ENCODE measurements around the gene MAGI1. TPM values are rescaled to one million over a fixed set of nuclear protein-coding genes. Genes with fewer than 3 reads are reported as not detected.

The MAGI1 gene
- total RNA-seq, 2 donors from 2014 or later = 0.39 TPM; not detected in 1

GRCh38 chr3:65971293-65972252 is 67.1 kb downstream of the MAGI1 start:
- ATAC-seq = no peak
- no peak for DNase-seq (ENCODE audit: low spot score in 2 of 2)
- Mint-ChIP-seq H3K9me3 (peaks cover 0 to 5% of the 10 kb centered on the region in 2 donors), H3K27ac (no peak overlapping the region), H3K36me3 (no peaks in the 10 kb centered on the region)

GRCh38 chr3:65968996-65969395 is 69.7 kb downstream of the MAGI1 start:
- DNase-seq (ENCODE audit: low spot score in 2 of 2) = no peak
- Mint-ChIP-seq H3K9me3 (peaks cover 4% of the 10 kb centered on the region in 2 donors), H3K36me3 (no peaks in the 10 kb centered on the region), H3K27ac (no peak overlapping the region)
- ATAC-seq = no peak

DNA sequence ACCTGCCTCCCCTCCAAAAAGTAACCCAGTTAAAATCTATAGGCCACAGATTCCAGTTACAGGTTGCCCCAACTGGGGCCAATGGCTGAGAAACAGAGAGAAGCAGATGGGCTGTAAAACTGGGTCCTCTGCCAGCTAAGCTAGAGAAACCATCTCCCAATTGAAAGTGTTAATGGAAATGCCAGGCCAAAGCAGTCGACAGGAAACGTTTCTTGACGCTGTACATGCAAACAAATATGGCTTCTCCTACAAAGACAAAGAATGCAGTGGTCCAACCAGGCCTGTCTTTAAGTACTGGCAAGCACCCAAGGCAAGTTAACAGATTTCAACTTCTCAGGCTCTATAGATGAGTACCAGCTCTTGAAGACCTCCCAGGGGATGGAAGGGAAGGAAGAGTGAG is 71.3 kb downstream of the MAGI1 start:
- Mint-ChIP-seq H3K27ac (no peak overlapping the region), H3K36me3 (peaks cover 0 to 2% of the 10 kb centered on the region in 2 donors), H3K9me3 (peaks cover 4% of the 10 kb centered on the region in 2 donors)
- DNase-seq (ENCODE audit: low spot score in 2 of 2) = no peak
- no peak for ATAC-seq

GRCh38 chr3:65964838-65965237 is 73.9 kb downstream of the MAGI1 start:
- DNase-seq (ENCODE audit: low spot score in 2 of 2) (no peak), ATAC-seq (no peak)
- peak overlapping the region; percentile 36 to 82 for H3K27ac Mint-ChIP-seq
- peaks cover 0 to 4% of the 10 kb centered on the region in 2 donors for H3K36me3 Mint-ChIP-seq
- H3K9me3 Mint-ChIP-seq = peaks cover 4% of the 10 kb centered on the region in 2 donors

DNA sequence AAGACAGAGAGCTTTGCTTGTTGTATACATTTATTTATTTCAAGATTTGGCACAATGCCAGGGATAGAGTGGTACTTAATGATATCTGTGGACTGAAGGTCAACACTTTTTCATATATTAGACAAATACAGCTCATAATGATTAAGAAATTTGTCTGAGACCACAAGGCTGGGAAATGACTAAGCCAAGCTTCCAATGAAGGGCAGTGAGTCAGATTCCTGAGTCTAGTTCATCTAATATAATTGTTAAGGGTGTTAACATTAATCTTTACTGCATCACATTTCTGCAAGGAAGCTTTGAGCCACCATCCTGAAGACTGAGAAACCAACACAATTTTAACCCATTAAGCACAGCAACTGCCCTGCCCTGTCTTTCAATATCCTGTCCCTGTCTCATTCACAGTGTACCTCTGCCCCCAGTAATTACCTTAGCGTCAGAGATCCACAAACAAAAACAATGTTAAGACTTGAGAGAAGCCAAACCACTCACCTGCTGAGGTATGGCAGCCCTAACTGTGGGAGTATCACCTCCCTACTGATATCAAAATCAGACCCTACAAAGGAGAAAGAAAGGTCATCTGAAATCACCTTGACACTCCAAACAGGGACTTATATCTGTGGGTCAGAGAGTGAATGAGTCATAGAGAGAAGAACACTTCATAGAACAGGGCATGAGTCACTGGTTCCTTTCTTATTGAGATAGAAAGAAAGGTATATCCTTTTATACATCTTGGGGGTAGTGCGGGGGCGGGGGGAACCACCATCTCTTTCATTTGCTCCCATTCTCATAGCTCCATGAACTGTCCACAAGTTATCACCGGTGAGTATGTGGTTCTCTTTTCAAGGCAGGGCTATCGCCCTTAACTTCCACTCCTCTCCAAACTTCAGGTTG is 74.7 kb downstream of the MAGI1 start:
- peak in 1 of 2 donors; percentile 17 for DNase-seq (ENCODE audit: low spot score in 2 of 2)
- peaks cover 4 to 6% of the 10 kb centered on the region in 2 donors for H3K9me3 Mint-ChIP-seq
- peak; percentile 95 to 97 for ATAC-seq
- H3K36me3 Mint-ChIP-seq = peaks cover 0 to 4% of the 10 kb centered on the region in 2 donors
- H3K27ac Mint-ChIP-seq = peak overlapping the region; percentile 82 to 90

DNA sequence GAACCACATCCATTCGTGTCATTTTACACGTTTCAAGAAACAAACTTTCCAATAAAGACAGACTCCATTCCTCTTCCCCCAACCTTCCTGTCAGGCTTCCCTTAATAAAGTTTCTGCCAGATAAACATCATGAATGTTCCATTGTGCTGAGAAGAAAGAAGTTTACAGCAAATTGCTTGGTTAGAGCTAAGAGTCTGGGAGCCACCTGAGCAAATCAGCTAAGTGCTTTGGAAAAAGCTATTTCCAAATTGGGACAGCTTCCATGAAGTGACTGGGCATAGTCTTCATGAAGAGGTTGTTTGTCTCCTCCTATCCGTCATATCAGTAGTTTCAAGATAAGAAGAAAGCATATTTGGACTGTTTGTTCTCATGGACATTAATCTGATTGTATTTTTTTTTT is 77.0 kb downstream of the MAGI1 start:
- peaks cover 0 to 4% of the 10 kb centered on the region in 2 donors for H3K36me3 Mint-ChIP-seq
- peaks cover 4 to 7% of the 10 kb centered on the region in 2 donors for H3K9me3 Mint-ChIP-seq
- no peak overlapping the region for H3K27ac Mint-ChIP-seq
- ATAC-seq (no peak), DNase-seq (ENCODE audit: low spot score in 2 of 2) (no peak)

DNA sequence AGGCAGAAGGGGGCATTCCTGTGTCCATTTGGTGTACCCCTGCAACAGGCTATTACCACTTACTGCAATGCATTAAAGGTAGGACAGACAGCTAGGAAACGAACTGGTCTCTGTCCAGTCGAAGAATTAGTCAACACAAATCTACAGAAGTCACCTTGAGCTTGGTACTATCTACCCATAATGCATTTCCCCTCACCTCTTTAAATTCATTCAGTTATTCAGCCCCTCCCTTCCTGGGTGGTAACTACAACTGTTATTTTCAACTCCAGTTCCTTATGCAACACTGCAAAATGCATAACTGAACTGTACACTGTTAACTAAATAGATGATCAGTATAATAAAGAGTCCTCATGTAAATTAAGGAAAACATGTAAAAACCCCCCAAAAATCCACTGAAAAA is 77.6 kb downstream of the MAGI1 start:
- Mint-ChIP-seq H3K9me3 (peaks cover 4 to 7% of the 10 kb centered on the region in 2 donors), H3K36me3 (peaks cover 0 to 4% of the 10 kb centered on the region in 2 donors), H3K27ac (no peak overlapping the region)
- ATAC-seq = no peak
- DNase-seq (ENCODE audit: low spot score in 2 of 2) = no peak

- no peak for ATAC-seq
- DNase-seq (ENCODE audit: low spot score in 2 of 2) = no peak
- no peak overlapping the region for H3K27ac Mint-ChIP-seq
- peaks cover 0 to 4% of the 10 kb centered on the region in 2 donors for H3K36me3 Mint-ChIP-seq
- peaks cover under 1 to 7% of the 10 kb centered on the region in 2 donors for H3K9me3 Mint-ChIP-seq
Observed at GRCh38 chr3:65960087-65960486, 78.6 kb downstream of the MAGI1 start.

DNA sequence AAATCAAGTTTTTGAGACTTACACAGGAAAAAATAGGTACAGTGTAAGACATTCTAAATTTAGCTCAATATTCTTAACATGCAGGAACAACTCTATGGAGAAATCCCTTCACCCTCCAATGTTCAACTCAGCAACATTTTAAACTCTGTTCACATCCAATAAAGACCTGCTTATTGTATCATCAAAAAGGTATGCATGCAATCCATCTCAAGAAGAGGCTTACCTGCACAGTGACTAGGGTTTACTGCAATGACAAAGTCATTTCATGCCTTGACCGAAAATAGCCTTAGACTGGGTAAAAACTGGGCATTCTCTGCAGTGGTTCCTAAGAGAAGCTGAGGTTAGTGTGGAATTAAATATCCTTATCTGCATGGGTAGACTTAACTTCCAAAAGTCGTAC is 80.5 kb downstream of the MAGI1 start:
- ATAC-seq (no peak), DNase-seq (ENCODE audit: low spot score in 2 of 2) (no peak)
- no peak overlapping the region for H3K27ac Mint-ChIP-seq
- H3K9me3 Mint-ChIP-seq = peaks cover 0 to 4% of the 10 kb centered on the region in 2 donors
- H3K36me3 Mint-ChIP-seq = peaks cover 0 to 4% of the 10 kb centered on the region in 2 donors

DNA sequence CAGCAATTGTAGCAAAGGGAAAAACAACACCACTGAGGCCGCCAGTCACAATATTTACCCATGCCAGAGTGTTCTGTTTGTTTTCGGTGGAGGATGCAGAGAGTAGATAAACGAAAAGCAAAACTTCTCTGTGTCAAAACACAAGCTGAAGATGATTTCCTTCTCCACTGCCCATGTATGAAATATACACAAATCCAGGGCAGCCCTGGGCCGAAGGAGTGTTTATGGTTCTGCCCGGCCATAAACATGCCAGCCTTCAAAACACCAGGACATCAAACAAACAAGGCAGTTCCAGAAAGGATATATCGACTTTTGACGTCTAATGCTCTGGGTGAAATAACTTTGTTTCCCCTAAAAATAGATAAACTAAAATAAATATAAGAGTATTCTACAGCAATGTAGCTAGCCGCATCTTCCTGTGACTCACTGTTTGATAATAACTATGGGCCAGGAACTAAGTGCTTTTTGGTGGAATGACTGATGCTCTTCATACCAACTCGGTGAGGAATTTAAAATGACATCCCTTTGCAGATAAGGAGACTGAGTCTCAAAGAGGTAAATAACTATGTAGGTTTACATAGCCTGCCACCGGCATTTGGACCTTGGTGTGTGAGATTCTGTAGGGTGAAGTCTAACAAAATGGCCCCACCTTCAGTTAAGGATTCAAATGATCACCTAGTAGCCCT is 82.8 kb downstream of the MAGI1 start:
- no peaks in the 10 kb centered on the region for H3K36me3 Mint-ChIP-seq
- no peak overlapping the region for H3K27ac Mint-ChIP-seq
- ATAC-seq (no peak), DNase-seq (ENCODE audit: low spot score in 2 of 2) (no peak)
- H3K9me3 Mint-ChIP-seq = peaks cover 0 to 4% of the 10 kb centered on the region in 2 donors

- ATAC-seq = no peak
- no peak overlapping the region for H3K27ac Mint-ChIP-seq
- H3K9me3 Mint-ChIP-seq = peaks cover 0 to 5% of the 10 kb centered on the region in 2 donors
- DNase-seq (ENCODE audit: low spot score in 2 of 2) = no peak
- no peaks in the 10 kb centered on the region for H3K36me3 Mint-ChIP-seq
Observed at GRCh38 chr3:65953881-65954733, 84.6 kb downstream of the MAGI1 start.

DNA sequence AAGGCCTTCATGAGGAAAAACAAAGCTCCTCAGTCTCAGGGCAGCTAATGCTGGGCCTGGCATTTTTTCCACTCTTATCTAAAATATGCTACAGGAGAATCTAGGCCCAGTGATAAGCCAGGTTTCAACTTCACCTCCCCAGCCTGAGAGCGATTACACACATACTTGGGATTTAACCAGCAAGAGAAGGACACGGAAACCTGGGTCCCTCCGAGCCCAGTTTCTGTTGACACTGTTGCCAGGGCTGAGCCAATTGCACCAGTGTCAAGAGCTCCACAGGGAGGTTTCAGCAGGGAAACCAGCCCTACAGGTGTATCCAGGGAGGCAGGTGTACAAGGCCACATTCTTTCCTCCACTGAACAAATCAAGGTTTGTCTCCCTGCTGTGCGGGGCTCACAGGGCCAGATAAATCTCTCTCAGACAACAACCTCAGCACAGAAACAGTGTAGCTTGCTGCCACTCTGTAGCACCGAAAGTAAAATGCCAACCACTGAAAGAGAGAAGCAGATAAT is 85.4 kb downstream of the MAGI1 start:
- ATAC-seq = no peak
- H3K9me3 Mint-ChIP-seq = peaks cover 0 to 4% of the 10 kb centered on the region in 2 donors
- DNase-seq (ENCODE audit: low spot score in 2 of 2) = no peak
- H3K27ac Mint-ChIP-seq = no peak overlapping the region
- no peaks in the 10 kb centered on the region for H3K36me3 Mint-ChIP-seq

GRCh38 chr3:65952842-65953241 is 85.9 kb downstream of the MAGI1 start:
- DNase-seq (ENCODE audit: low spot score in 2 of 2) (no peak), ATAC-seq (no peak)
- Mint-ChIP-seq H3K36me3 (no peaks in the 10 kb centered on the region), H3K27ac (no peak overlapping the region), H3K9me3 (peaks cover 0 to 4% of the 10 kb centered on the region in 2 donors)

DNA sequence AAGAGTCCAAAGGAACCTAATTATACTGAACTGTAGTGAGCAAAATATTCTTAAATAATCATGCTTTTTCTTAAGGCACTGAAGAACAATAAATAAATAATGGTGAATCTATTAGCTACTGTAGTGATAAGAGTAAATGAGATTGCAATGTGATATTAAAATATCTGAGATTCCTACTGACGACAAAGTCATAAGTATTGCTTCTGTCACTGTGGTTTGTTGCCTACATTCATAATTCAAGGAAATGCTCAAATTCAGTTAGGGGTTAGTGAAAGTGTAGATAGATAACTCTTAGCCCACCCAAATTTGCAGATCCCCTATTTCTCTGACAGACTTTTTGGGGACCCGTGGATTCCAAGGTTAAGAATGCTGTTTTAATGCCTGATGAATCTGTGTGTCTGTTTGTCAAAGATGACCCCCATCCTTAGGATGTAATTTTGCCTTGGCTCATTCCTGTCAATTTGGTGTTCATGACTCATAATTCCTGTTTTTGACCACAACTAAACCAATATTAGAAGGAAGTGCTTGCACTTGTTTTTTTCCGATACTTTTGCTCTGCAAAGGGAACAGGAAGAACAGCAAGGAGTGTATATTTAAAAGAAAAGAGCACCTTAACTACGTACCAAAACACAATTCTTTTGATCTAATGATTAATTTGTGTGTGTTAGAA is 86.7 kb downstream of the MAGI1 start:
- Mint-ChIP-seq H3K36me3 (no peaks in the 10 kb centered on the region), H3K9me3 (peaks cover 0 to 4% of the 10 kb centered on the region in 2 donors), H3K27ac (no peak overlapping the region)
- DNase-seq (ENCODE audit: low spot score in 2 of 2) (no peak), ATAC-seq (no peak)
